GM21367 (cell line): Measurements from ENCODE around the gene TMEM238L.

ENCODE experiments used
- ATAC-seq: cut with Tn5 transposase; IDR thresholded peaks from one replicate; pipeline ENCODE4 v1.9.1; 2021; ENCODE audit not compliant: unreplicated experiment

TMEM238L gene

GRCh38 chr17:10805911-10806310, 2.0 kb upstream of the TMEM238L start:
- ATAC-seq, result no peak

- no peak for ATAC-seq
Measured at GRCh38 chr17:10804546-10804945, 647 bp upstream of the TMEM238L start.

DNA sequence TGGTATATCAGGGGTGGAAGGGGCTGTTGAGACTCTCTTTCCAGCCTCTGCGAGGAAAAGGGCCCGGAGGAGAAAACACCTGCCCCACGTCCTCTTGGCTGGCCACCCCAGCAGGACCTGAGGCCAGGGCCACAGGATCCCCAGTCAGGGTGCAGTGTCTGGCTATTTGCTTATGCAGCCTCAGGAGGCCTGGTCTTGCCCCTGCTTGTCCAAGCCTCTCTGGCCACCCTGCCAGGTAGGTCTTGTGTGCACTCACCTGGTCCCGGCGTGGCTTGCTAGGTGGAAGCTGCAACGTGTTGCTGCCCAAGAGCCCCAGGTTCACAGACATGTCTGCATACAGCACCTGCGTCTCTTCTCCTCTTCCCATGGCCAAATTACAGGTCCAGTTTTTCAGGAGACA, 549 bp downstream of the TMEM238L start:
- no peak for ATAC-seq

GRCh38 chr17:10802496-10803284, 1.2 kb downstream of the TMEM238L start:
- ATAC-seq, result no peak

GRCh38 chr17:10799407-10799806, 4.5 kb downstream of the TMEM238L start:
- ATAC-seq, result no peak

- ATAC-seq, result no peak
Measured at GRCh38 chr17:10798910-10799309, 5.0 kb downstream of the TMEM238L start.

- ATAC-seq, result no peak
Measured at GRCh38 chr17:10798332-10798749, 5.6 kb downstream of the TMEM238L start.

DNA sequence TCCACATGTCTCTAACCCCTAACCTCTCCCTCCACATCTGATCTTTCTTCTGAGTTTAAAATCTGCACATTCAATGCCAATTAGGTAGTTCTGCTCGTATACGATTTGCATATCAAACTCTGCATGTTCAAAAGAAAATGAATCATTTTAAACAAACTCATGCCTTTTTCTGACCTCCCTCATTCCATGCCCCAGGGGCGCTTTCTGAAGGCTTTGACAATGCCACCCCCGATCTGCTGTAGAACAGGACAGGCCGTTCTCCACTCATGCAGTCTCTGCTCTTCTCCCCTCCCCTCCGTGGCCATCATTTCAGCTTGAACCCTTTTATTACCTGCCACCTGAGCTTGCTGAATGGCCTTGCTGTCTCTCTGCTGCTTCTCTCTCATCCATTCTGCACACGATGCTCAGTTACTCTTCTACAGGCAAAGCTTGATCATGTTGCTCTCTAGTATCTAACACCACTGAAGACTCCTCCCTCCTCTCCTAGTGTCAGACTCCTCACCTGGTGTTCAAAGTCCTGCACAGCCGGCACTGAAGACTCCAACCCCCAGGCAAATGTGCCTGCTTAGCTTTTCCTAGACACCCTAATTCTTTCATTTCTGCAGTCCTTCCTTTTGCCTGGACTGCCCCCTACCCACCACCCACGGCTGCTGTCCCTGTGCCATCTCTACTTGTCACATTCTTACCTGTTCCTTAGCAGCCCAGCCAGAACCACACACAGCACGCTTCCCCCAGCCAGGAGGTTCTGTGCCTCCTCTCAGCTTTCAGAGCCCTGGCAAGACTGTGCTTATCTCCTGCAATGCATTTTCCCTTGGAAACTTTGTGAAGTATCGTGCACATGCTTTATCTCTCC, 6.2 kb downstream of the TMEM238L start:
- ATAC-seq, result no peak

DNA sequence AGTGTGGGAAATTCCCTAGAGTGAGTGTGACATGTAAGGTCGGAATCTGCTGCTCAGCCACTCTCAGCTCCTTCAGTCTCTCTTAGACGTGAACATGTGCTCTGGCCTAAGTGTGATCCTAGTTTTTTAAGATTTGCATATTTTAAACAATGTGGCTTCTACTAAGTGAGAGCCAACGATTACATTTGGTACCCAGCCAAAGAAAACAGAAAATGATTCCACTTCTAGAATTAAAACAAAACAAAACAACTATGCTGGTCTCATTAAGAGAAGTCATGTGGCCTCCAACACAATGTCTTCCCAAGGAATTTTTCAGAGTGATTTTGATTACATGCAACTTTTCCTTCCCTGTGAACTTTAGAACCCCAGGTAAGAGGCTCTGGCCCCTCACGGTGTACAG, 10.1 kb downstream of the TMEM238L start:
- no peak for ATAC-seq

GRCh38 chr17:10793256-10793655, 10.6 kb downstream of the TMEM238L start:
- ATAC-seq, result no peak

DNA sequence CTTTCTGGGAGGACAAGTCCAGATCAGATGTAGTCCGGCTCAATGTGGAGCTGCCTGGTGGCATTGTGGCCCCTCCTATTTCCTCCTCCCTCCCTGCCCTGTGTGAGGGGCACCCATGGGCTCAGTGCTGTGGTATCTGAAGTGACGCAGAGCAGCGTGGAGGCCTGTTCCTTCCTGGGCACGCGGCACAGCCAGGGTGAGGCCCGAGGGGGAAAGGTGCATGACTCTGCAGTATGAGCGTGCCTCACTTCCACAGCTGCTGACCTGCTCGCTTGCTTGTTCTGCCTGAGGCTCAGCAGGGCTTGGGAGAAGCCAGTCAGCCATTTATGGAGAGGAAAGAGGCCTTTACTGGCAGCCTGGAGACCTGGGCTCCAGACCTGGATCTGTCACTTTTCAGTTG, 11.7 kb downstream of the TMEM238L start:
- ATAC-seq, result no peak

- ATAC-seq, result no peak
Measured at GRCh38 chr17:10790491-10791401, 13.2 kb downstream of the TMEM238L start.

- ATAC-seq, result no peak
Measured at GRCh38 chr17:10789694-10790271, 14.1 kb downstream of the TMEM238L start.

DNA sequence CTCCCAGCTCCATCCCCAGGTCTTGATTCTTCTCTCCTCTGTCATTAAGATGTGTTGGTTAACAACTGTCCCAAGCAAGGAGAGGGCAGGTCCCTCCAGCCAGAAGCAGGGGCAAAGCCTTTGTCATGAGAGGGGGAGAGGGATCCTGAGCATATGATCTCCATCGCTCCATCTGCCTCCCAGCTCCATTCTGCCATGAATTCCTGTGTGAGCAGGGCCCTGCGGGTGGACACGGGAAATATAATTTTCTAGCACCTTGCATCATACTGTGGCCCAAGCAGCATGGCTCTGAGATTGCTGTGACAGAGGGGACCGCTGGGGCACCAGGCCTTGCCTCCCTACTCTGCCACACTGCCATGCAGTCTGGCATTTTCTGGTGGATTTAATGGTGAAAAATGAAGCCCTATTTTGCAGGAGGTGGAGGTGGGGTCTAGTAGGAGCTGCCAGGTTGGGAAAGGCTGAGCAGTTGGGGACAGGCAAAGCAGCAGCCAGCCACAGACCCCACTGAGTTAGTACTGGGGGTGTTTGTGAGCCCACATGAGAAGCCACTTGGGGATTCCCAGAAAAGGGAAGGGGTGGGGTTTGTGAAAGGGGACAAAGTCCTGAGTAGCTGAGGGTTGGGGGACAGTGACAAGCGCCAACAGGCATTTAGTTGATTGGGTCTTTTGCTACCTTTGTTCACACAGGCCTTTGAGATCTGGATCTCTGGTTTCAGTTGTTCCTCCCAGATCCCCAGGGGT, 16.4 kb downstream of the TMEM238L start:
- no peak for ATAC-seq

GRCh38 chr17:10785295-10785694, 18.6 kb downstream of the TMEM238L start:
- no peak for ATAC-seq

DNA sequence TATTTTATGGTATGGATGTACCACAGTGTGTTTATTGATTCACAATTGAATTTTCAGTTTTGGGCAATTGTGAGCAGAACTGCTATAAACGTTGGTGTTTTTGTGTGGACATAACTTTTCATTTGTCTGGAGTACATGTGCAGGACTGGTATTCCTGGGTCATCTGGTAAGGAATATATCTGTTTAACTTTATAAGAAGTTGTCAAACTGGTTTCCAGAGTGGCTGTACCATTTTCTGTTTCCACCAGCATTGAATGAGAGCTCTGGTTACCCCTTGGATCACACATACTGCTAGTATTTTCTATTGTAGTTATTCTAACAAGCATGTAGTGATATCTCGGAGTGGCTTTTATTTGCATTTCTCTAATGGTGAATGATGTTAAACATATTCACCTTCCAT, 24.3 kb downstream of the TMEM238L start:
- ATAC-seq, result no peak

GRCh38 chr17:10777890-10778289, 26.0 kb downstream of the TMEM238L start:
- ATAC-seq, result no peak

DNA sequence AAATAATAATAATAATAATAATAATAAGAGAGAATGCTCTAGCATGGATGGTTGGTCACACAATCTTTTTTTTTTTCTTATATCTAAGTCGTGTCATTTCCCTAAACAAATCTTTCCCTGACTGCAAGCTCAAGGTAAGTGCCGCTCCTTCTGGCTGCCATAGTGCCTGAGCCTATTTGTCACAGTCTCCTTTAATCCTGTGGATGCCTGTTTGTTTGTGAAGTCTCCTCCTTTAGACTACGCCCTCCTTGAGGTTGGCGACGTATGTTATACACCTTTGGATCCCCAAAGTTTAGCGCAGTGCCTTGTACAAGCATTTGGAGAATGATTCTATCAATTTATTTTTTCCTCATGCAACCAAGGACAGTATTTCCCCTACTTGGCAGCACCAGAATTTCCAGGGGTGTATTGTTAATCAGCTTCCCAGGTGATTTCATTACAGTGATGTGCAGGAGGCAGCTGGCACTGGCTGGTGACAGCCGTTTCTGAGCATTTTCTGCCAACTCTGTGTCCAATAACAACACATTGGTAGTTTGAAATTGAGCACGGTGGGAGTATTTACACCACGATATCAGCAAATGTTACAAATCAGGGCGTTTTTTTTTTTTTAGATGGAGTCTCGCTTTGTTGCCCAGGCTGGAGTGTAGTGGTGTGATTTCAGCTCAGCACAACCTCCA, 26.6 kb downstream of the TMEM238L start:
- ATAC-seq, result no peak

- ATAC-seq, result no peak
Measured at GRCh38 chr17:10776381-10776780, 27.5 kb downstream of the TMEM238L start.
